Thyroid gland (tissue), 4 donors: Measurements from ENCODE around the gene PNPLA5. TPM values are rescaled to one million over a fixed set of nuclear protein-coding genes. Genes with fewer than 3 reads are reported as not detected.

ENCODE experiments used
- DNase-seq, 2 donors: peaks; one replicate each; pipeline ENCODE4 v3.0.0-alpha.2; 2019
- H3K27ac ChIP-seq, 3 donors: fragments of 200-600 bp; sonication (generic); 1 replicate in 2 of 3; 2 replicates in 1 of 3; pipeline ENCODE4 v1.5.1; 2016 to 2019; ENCODE audit warnings: mild to moderate bottlenecking in 1 of 3, moderate library complexity in 1 of 3
- H3K27me3 ChIP-seq: fragments of 200-600 bp; sonication (generic); one replicate; pipeline ENCODE4 v1.5.1; 2019
- H3K36me3 ChIP-seq, 2 donors: fragments of 200-600 bp; sonication (generic); one replicate each; pipeline ENCODE4 v1.5.1; 2016 to 2019
- H3K4me1 ChIP-seq, 2 donors: fragments of 200-600 bp; sonication (generic); one replicate each; pipeline ENCODE4 v1.5.1; 2017 to 2019
- H3K4me3 ChIP-seq, 3 donors: fragments of 200-600 bp; sonication (generic); replicated peaks in 1 of 3; 1 replicate in 2 of 3; 2 replicates in 1 of 3; pipeline ENCODE4 v1.5.1; 2016; ENCODE audit warnings: mild to moderate bottlenecking in 1 of 3
- H3K9me3 ChIP-seq: fragments of 200-600 bp; sonication (generic); one replicate; pipeline ENCODE4 v1.5.1; 2017
- CTCF ChIP-seq, 6 experiments: fragments of 200-600 bp in 3 of 6; fragments of 450-650 bp in 3 of 6; sonication (generic) in 3 of 6; IDR thresholded peaks; one replicate each; pipeline ENCODE4 v1.5.1; 2016 to 2019; ENCODE audit warnings: antibody characterized with exemption in 6 of 6, mild to moderate bottlenecking in 2 of 6, inconsistent platforms in 1 of 6, moderate library complexity in 1 of 6
- POLR2A ChIP-seq, 2 donors: fragments of 450-650 bp; IDR thresholded peaks; one replicate each; pipeline ENCODE4 v1.6.1; 2017; ENCODE audit warnings: antibody characterized with exemption in 2 of 2, mild to moderate bottlenecking in 2 of 2, moderate library complexity in 1 of 2
- WGBS, 2 donors: methylation state at CpG; one replicate each; pipeline ENCODE4 v1.1.5; 2017; 5-methylcytosine and 5-hydroxymethylcytosine counted together
- intact Hi-C: fragments of 100-400 bp; cut with DNase I; formaldehyde crosslinking; loops from one replicate; pipeline ENCODE4 v1.15.1; 2023
- total RNA-seq, 4 donors: library from RNA; depleted of rRNA; stranded (reverse); fragments of >200 nt; gene quantifications; one replicate each; pipeline ENCODE4 v1.2.3, GENCODE V29; 2016

Gene PNPLA5
- total RNA-seq, 4 donors from 2014 or later: not detected

- H3K4me3 ChIP-seq: no peak overlapping the region
Measured at GRCh38 chr22:43838571-43839307, 53.1 kb downstream of the PNPLA5 start.

DNA sequence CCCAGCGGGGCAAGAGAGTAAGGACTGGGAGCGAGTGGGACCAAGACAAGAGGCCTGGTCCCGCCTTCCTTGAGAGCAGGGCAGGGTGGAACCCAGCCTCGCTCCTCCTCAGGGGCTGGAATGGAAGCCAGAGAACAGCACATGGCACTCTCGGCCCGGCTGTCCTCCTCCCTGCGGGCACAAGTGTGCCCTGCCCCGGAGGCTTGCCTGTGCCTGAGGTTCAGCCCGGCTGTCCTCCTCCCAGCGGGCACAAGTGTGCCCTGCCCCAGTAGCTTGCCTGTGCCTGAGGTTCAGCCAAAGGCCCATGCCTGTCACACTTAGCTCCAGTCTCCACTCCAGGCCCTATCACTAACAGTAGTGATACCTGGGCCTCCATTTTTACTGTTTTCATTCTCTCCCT, 53.7 kb downstream of the PNPLA5 start:
- no peaks in the 10 kb centered on the region for H3K4me1 ChIP-seq
- WGBS, 2 donors: 88 to 93% methylated on average over 5 to 10 of the region's 10 CpGs
- H3K9me3 ChIP-seq: no peaks in the 10 kb centered on the region
- TF ChIP-seq CTCF (IDR thresholded peaks at IDR 0.05): no peak
- no peak for TF ChIP-seq POLR2A (IDR thresholded peaks at IDR 0.05)
- no peaks in the 10 kb centered on the region for H3K36me3 ChIP-seq
- no peaks in the 10 kb centered on the region for H3K27me3 ChIP-seq
- intact Hi-C loops: no loop called here
- no peak for DNase-seq
- H3K27ac ChIP-seq: no peak overlapping the region
- H3K4me3 ChIP-seq: no peak overlapping the region

More at GRCh38 chr22:43838571-43839307, 53.1 kb downstream of the PNPLA5 start:
- no peak for DNase-seq
- intact Hi-C loops: no loop called here
- H3K27me3 ChIP-seq: no peaks in the 10 kb centered on the region
- TF ChIP-seq POLR2A (IDR thresholded peaks at IDR 0.05): no peak
- no peak for TF ChIP-seq CTCF (IDR thresholded peaks at IDR 0.05)
- 93 to 94% methylated on average over 20 to 25 of the region's 25 CpGs for WGBS, 2 donors
- H3K36me3 ChIP-seq: no peaks in the 10 kb centered on the region
- no peaks in the 10 kb centered on the region for H3K4me1 ChIP-seq
- no peaks in the 10 kb centered on the region for H3K9me3 ChIP-seq
- no peak overlapping the region for H3K27ac ChIP-seq

GRCh38 chr22:43837666-43838065, 54.1 kb downstream of the PNPLA5 start:
- TF ChIP-seq CTCF (IDR thresholded peaks at IDR 0.05): no peak
- no peak for TF ChIP-seq POLR2A (IDR thresholded peaks at IDR 0.05)
- WGBS, 2 donors: 80 to 87% methylated on average over 6 to 9 of the region's 9 CpGs

GRCh38 chr22:43835736-43836135, 56.1 kb downstream of the PNPLA5 start:
- Histone ChIP-seq H3K27ac (no peak overlapping the region), H3K27me3 (no peaks in the 10 kb centered on the region), H3K4me1 (no peaks in the 10 kb centered on the region), H3K4me3 (no peak overlapping the region), H3K9me3 (no peaks in the 10 kb centered on the region), H3K36me3 (no peaks in the 10 kb centered on the region)
- no peak for DNase-seq
- TF ChIP-seq CTCF (IDR thresholded peaks at IDR 0.05): no peak
- no peak for TF ChIP-seq POLR2A (IDR thresholded peaks at IDR 0.05)
- WGBS, 2 donors: 88 to 90% methylated on average over 13 of the region's 13 CpGs
- intact Hi-C loops: no loop called here

More at GRCh38 chr22:43837666-43838065, 54.1 kb downstream of the PNPLA5 start:
- H3K27me3 ChIP-seq: no peaks in the 10 kb centered on the region
- no peak for DNase-seq
- no peaks in the 10 kb centered on the region for H3K36me3 ChIP-seq
- intact Hi-C loops: no loop called here
- no peak overlapping the region for H3K27ac ChIP-seq
- no peaks in the 10 kb centered on the region for H3K4me1 ChIP-seq
- no peaks in the 10 kb centered on the region for H3K9me3 ChIP-seq
- no peak overlapping the region for H3K4me3 ChIP-seq

DNA sequence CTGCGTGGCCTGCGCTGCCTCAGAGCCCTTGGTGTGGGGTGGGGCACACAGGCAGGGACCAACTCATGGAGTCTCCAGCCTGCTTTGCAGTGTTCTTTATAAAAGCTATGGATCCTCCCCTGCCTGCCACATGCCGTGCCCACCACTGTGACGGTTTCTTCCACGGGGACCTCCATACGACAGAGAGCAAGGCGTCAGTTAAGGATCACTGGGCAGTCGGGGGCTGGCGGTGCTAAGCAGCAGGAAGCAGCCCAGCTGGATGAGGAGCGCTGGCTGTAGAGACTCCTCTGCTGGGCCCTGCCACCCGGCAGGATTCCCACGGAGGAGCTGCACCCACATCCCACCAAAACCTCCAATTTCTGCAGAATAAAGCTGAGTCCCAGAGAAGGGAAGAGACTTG, 56.6 kb downstream of the PNPLA5 start:
- 59% methylated on average over 11 of the region's 12 CpGs; no CpG with 5 or more reads in 1 of the 2 donors for WGBS, 2 donors
- TF ChIP-seq CTCF (IDR thresholded peaks at IDR 0.05) (no peak), POLR2A (IDR thresholded peaks at IDR 0.05) (no peak)

More for the DNA sequence above, 56.6 kb downstream of the PNPLA5 start:
- Histone ChIP-seq H3K27ac (no peak overlapping the region), H3K9me3 (no peaks in the 10 kb centered on the region), H3K36me3 (no peaks in the 10 kb centered on the region), H3K4me3 (no peak overlapping the region), H3K27me3 (no peaks in the 10 kb centered on the region), H3K4me1 (peaks cover 0 to 4% of the 10 kb centered on the region in 2 donors)
- intact Hi-C loops: no loop called here
- DNase-seq: no peak
